Measurements from ENCODE around the gene TAOK1.

The TAOK1 gene

DNA sequence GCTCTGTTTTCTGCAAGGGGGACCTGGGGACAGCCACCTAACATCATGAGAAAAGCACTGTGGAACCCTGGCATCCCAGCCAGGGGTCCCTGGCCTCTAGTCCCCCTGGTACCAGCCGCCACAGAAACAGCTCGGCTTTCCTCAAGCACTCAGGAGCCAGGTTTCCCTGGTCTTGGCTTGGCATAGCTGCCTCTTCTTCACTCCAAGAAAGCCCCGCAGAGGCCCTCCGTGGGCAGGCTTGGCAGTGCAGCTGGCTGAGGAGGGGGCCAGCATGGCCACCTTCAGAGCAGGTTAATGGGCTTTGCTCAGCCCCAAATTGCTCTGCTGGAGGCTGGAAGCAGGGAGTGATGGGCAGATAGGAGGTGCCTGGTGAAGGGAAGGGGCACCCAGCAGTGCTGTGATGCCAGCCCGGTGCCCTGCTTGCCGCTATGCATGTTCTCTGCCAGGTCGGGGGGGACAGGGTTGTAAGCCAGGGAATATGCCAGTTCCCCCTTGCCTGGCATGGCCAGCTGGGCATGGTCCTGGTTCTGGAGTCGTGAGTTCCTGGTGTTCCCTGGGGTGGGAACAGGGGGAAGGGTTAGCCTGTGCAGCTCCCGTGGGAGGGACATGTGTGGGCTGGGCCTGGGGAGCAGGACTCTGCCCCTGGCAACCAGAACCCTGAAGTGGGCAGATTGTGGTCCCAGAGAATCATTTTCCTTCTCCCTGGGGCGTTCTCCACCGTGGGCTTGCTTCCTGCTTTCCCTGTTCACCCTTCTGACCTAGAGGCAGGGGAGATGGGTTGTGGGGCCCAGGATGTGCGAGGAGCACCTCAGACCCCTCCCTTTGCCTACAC, 206.0 kb downstream of the TAOK1 start:
- in situ Hi-C loops (cut with HindIII; ENCODE audit: low pct_ligation_motif_present, low pct_unique_long_range_greater_than_20kb, low sequenced_read_pairs): no loop called here
- no peak for DNase-seq

- in situ Hi-C loops (cut with HindIII; ENCODE audit: low pct_ligation_motif_present, low pct_unique_long_range_greater_than_20kb, low sequenced_read_pairs): no loop called here
- no peak for DNase-seq
Measured at GRCh38 chr17:29596811-29597210, 206.6 kb downstream of the TAOK1 start.

DNA sequence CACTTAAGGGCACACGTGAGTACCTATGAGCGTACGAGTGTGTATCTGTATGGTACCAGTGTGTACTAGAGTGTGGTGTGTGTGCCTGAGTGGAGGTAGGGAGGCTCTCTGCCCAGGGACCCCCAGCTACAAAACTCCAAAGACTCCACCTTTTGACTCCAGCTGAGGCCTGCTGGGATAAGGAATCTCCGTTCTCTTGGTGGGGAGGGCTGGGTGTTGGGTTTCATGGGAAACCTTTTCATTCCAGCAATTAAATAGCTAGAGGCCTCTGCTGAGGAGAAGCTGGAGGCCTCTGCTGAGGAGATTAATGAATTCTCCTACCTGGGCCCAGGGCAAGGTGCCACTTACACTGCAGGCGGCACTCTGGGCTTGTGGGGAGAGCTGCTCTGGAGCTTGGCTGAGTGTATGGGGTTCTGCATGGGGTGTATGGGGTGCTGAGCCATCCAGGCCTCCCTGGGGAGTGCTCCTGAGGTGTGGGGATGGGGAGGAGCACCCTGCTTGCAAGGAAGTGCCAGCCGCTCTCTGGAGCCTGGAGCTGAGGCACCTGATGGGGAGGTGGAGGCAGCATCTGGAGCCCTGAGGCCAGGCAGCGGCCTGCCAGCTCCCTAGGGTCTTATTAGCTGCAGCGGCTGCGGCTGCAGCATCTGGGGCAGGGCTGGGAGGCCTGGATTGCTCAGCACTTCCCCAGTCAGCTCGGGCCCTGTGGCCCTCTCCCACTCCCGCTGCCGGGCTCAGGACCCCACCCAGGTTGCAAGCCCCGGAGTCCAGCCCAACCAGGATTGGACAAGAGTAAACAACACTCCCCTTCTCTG, 207.4 kb downstream of the TAOK1 start:
- no peak for DNase-seq
- in situ Hi-C loops (cut with HindIII; ENCODE audit: low pct_ligation_motif_present, low pct_unique_long_range_greater_than_20kb, low sequenced_read_pairs): no loop called here

Measured in ACHN (cell line).